ENCODE results near the gene ETFB.

The ETFB gene

GRCh38 chr19:51394050-51394836 is 28.1 kb upstream of the ETFB start:
- peak; percentile 74 to 84 (median 79) for DNase-seq
- peak overlapping the region; percentile 36 for H3K4me3 ChIP-seq (ENCODE audit: insufficient read depth, low read depth, low read length, poor library complexity, severe bottlenecking)

GRCh38 chr19:51392701-51393100 is 26.5 kb upstream of the ETFB start:
- Histone ChIP-seq H3K27me3 (replicated peaks; ENCODE audit: control insufficient read depth, insufficient read depth, low read length, poor library complexity, severe bottlenecking) (no peaks in the 10 kb centered on the region), H3K27ac (ENCODE audit: insufficient read depth, low read length, poor library complexity, severe bottlenecking) (no peak overlapping the region), H3K4me1 (ENCODE audit: control insufficient read depth, insufficient read depth, low read length, poor library complexity, severe bottlenecking) (peaks cover 12% of the 10 kb centered on the region), H3K9me3 (ENCODE audit: control insufficient read depth, low read length) (no peaks in the 10 kb centered on the region), H3K36me3 (ENCODE audit: control insufficient read depth, insufficient read depth, low read length) (no peaks in the 10 kb centered on the region), H3K4me3 (ENCODE audit: insufficient read depth, low read depth, low read length, poor library complexity, severe bottlenecking) (no peak overlapping the region)
- DNase-seq = no peak

More at GRCh38 chr19:51394050-51394836, 28.1 kb upstream of the ETFB start:
- Histone ChIP-seq H3K27ac (ENCODE audit: insufficient read depth, low read length, poor library complexity, severe bottlenecking) (peak overlapping the region; percentile 19), H3K9me3 (ENCODE audit: control insufficient read depth, low read length) (no peaks in the 10 kb centered on the region), H3K27me3 (replicated peaks; ENCODE audit: control insufficient read depth, insufficient read depth, low read length, poor library complexity, severe bottlenecking) (no peaks in the 10 kb centered on the region), H3K4me1 (ENCODE audit: control insufficient read depth, insufficient read depth, low read length, poor library complexity, severe bottlenecking) (peaks cover 12% of the 10 kb centered on the region), H3K36me3 (ENCODE audit: control insufficient read depth, insufficient read depth, low read length) (no peaks in the 10 kb centered on the region)

- H3K4me3 ChIP-seq (ENCODE audit: insufficient read depth, low read depth, low read length, poor library complexity, severe bottlenecking) = no peak overlapping the region
- H3K36me3 ChIP-seq (ENCODE audit: control insufficient read depth, insufficient read depth, low read length) = no peaks in the 10 kb centered on the region
- H3K4me1 ChIP-seq (ENCODE audit: control insufficient read depth, insufficient read depth, low read length, poor library complexity, severe bottlenecking) = peaks cover 12% of the 10 kb centered on the region
- H3K9me3 ChIP-seq (ENCODE audit: control insufficient read depth, low read length) = no peaks in the 10 kb centered on the region
- H3K27me3 ChIP-seq (replicated peaks; ENCODE audit: control insufficient read depth, insufficient read depth, low read length, poor library complexity, severe bottlenecking) = no peaks in the 10 kb centered on the region
- no peak for DNase-seq
- H3K27ac ChIP-seq (ENCODE audit: insufficient read depth, low read length, poor library complexity, severe bottlenecking) = no peak overlapping the region
Measured at GRCh38 chr19:51391073-51391611, 25.0 kb upstream of the ETFB start.

- H3K27ac ChIP-seq (ENCODE audit: insufficient read depth, low read length, poor library complexity, severe bottlenecking) = no peak overlapping the region
- DNase-seq = no peak
- no peaks in the 10 kb centered on the region for H3K27me3 ChIP-seq (replicated peaks; ENCODE audit: control insufficient read depth, insufficient read depth, low read length, poor library complexity, severe bottlenecking)
- H3K4me1 ChIP-seq (ENCODE audit: control insufficient read depth, insufficient read depth, low read length, poor library complexity, severe bottlenecking) = peaks cover 5% of the 10 kb centered on the region
- H3K4me3 ChIP-seq (ENCODE audit: insufficient read depth, low read depth, low read length, poor library complexity, severe bottlenecking) = no peak overlapping the region
- H3K9me3 ChIP-seq (ENCODE audit: control insufficient read depth, low read length) = no peaks in the 10 kb centered on the region
- H3K36me3 ChIP-seq (ENCODE audit: control insufficient read depth, insufficient read depth, low read length) = no peaks in the 10 kb centered on the region
Measured at GRCh38 chr19:51389143-51389542, 23.0 kb upstream of the ETFB start.

- Histone ChIP-seq H3K27ac (ENCODE audit: insufficient read depth, low read length, poor library complexity, severe bottlenecking) (no peak within 1 kb of the TSS), H3K36me3 (ENCODE audit: control insufficient read depth, insufficient read depth, low read length) (no peaks in the 10 kb centered on the region), H3K27me3 (replicated peaks; ENCODE audit: control insufficient read depth, insufficient read depth, low read length, poor library complexity, severe bottlenecking) (no peaks in the 10 kb centered on the region), H3K4me1 (ENCODE audit: control insufficient read depth, insufficient read depth, low read length, poor library complexity, severe bottlenecking) (no peaks in the 10 kb centered on the region), H3K4me3 (ENCODE audit: insufficient read depth, low read depth, low read length, poor library complexity, severe bottlenecking) (no peak within 1 kb of the TSS), H3K9me3 (ENCODE audit: control insufficient read depth, low read length) (no peaks in the 10 kb centered on the region)
- DNase-seq = no peak
Measured at GRCh38 chr19:51387924-51388389, 21.8 kb upstream of the ETFB start, which contains the start of gene LIM2. Gene LIM2, minus strand, starts transcription at chr19:51387974. Its CDS starts 531 bp downstream, at chr19:51387443.

- Histone ChIP-seq H3K36me3 (ENCODE audit: control insufficient read depth, insufficient read depth, low read length) (no peaks in the 10 kb centered on the region), H3K27ac (ENCODE audit: insufficient read depth, low read length, poor library complexity, severe bottlenecking) (no peak overlapping the region), H3K4me1 (ENCODE audit: control insufficient read depth, insufficient read depth, low read length, poor library complexity, severe bottlenecking) (no peaks in the 10 kb centered on the region), H3K27me3 (replicated peaks; ENCODE audit: control insufficient read depth, insufficient read depth, low read length, poor library complexity, severe bottlenecking) (no peaks in the 10 kb centered on the region), H3K4me3 (ENCODE audit: insufficient read depth, low read depth, low read length, poor library complexity, severe bottlenecking) (no peak overlapping the region), H3K9me3 (ENCODE audit: control insufficient read depth, low read length) (no peaks in the 10 kb centered on the region)
- DNase-seq = no peak
Measured at GRCh38 chr19:51386882-51387520, 20.8 kb upstream of the ETFB start.

- no peaks in the 10 kb centered on the region for H3K36me3 ChIP-seq (ENCODE audit: control insufficient read depth, insufficient read depth, low read length)
- no peak overlapping the region for H3K27ac ChIP-seq (ENCODE audit: insufficient read depth, low read length, poor library complexity, severe bottlenecking)
- H3K4me3 ChIP-seq (ENCODE audit: insufficient read depth, low read depth, low read length, poor library complexity, severe bottlenecking) = no peak overlapping the region
- no peak for DNase-seq
- H3K9me3 ChIP-seq (ENCODE audit: control insufficient read depth, low read length) = no peaks in the 10 kb centered on the region
- no peaks in the 10 kb centered on the region for H3K4me1 ChIP-seq (ENCODE audit: control insufficient read depth, insufficient read depth, low read length, poor library complexity, severe bottlenecking)
- H3K27me3 ChIP-seq (replicated peaks; ENCODE audit: control insufficient read depth, insufficient read depth, low read length, poor library complexity, severe bottlenecking) = no peaks in the 10 kb centered on the region
Measured at GRCh38 chr19:51382004-51382403, 15.8 kb upstream of the ETFB start.

- Histone ChIP-seq H3K36me3 (ENCODE audit: control insufficient read depth, insufficient read depth, low read length) (no peaks in the 10 kb centered on the region), H3K4me3 (ENCODE audit: insufficient read depth, low read depth, low read length, poor library complexity, severe bottlenecking) (no peak overlapping the region), H3K27me3 (replicated peaks; ENCODE audit: control insufficient read depth, insufficient read depth, low read length, poor library complexity, severe bottlenecking) (no peaks in the 10 kb centered on the region), H3K27ac (ENCODE audit: insufficient read depth, low read length, poor library complexity, severe bottlenecking) (no peak overlapping the region), H3K4me1 (ENCODE audit: control insufficient read depth, insufficient read depth, low read length, poor library complexity, severe bottlenecking) (peaks cover 2% of the 10 kb centered on the region), H3K9me3 (ENCODE audit: control insufficient read depth, low read length) (no peaks in the 10 kb centered on the region)
- no peak for DNase-seq
Measured at GRCh38 chr19:51380379-51380778, 14.2 kb upstream of the ETFB start.

- Histone ChIP-seq H3K9me3 (ENCODE audit: control insufficient read depth, low read length) (no peaks in the 10 kb centered on the region), H3K27me3 (replicated peaks; ENCODE audit: control insufficient read depth, insufficient read depth, low read length, poor library complexity, severe bottlenecking) (no peaks in the 10 kb centered on the region), H3K4me3 (ENCODE audit: insufficient read depth, low read depth, low read length, poor library complexity, severe bottlenecking) (no peak overlapping the region), H3K36me3 (ENCODE audit: control insufficient read depth, insufficient read depth, low read length) (no peaks in the 10 kb centered on the region), H3K27ac (ENCODE audit: insufficient read depth, low read length, poor library complexity, severe bottlenecking) (no peak overlapping the region), H3K4me1 (ENCODE audit: control insufficient read depth, insufficient read depth, low read length, poor library complexity, severe bottlenecking) (peaks cover 19% of the 10 kb centered on the region)
- DNase-seq = no peak
Measured at GRCh38 chr19:51377422-51377821, 11.2 kb upstream of the ETFB start.

Data from effector memory CD4-positive, alpha-beta T cell (primary cell).